K562 (cell line): ENCODE results near the gene TMEM203. TPM values are rescaled to one million over a fixed set of nuclear protein-coding genes. Genes with fewer than 3 reads are reported as not detected.

ENCODE experiments used
- AFF4 ChIP-seq: sonication (generic); formaldehyde crosslinking; IDR thresholded peaks from 2 replicates; pipeline ENCODE4 v1.8.0; 2023; ENCODE audit warnings: mild to moderate bottlenecking, missing genetic modification reagents
- ARID3B ChIP-seq: fragments of 250-450 bp; sonication (Bioruptor Pico); IDR thresholded peaks from 2 replicates; pipeline ENCODE4 v1.4.0; 2020; ENCODE audit warnings: borderline replicate concordance
- DEAF1 ChIP-seq: fragments of 450-650 bp; formaldehyde crosslinking; IDR thresholded peaks from 2 replicates; pipeline ENCODE4 v1.4.0; 2020; ENCODE audit warnings: mild to moderate bottlenecking, moderate library complexity
- GTF3C2 ChIP-seq: IDR thresholded peaks from 3 replicates; pipeline ENCODE4 v1.6.1; 2011; ENCODE audit warnings: borderline replicate concordance, mild to moderate bottlenecking, moderate library complexity; ENCODE audit not compliant: insufficient read length; ENCODE audit errors: extremely low read depth
- HDAC6 ChIP-seq: IDR thresholded peaks from 2 replicates; pipeline ENCODE4 v1.6.1; 2012; ENCODE audit warnings: low read depth, mild to moderate bottlenecking, control low read depth, inconsistent platforms, low read length, moderate library complexity
- JUNB ChIP-seq: fragments of 450-650 bp; formaldehyde crosslinking; conservative IDR thresholded peaks from 2 replicates; pipeline ENCODE4 v1.4.0; 2020; ENCODE audit warnings: mild to moderate bottlenecking
- KAT2B ChIP-seq: IDR thresholded peaks from one replicate; pipeline ENCODE4 v1.6.1; 2012; ENCODE audit warnings: low read depth, mild to moderate bottlenecking, control low read depth, inconsistent platforms, low read length, moderate library complexity
- NBN ChIP-seq: fragments of 450-650 bp; IDR thresholded peaks from 2 replicates; pipeline ENCODE4 v1.6.1; 2016; ENCODE audit warnings: low read depth, mild to moderate bottlenecking
- NRF1 ChIP-seq, 2 experiments: fragments of 450-650 bp; IDR thresholded peaks in 1 of 2; conservative IDR thresholded peaks in 1 of 2; 2 replicates each; pipeline ENCODE4 v1.6.1; 2014; ENCODE audit warnings: mild to moderate bottlenecking in 2 of 2
- POLR2A ChIP-seq: fragments of 450-650 bp; conservative IDR thresholded peaks from 2 replicates; pipeline ENCODE4 v1.6.1; 2016
- RBFOX2 ChIP-seq: fragments of 200-400 bp; formaldehyde crosslinking; IDR thresholded peaks from 2 replicates; pipeline ENCODE4 v1.6.1; 2017; ENCODE audit warnings: low read depth, mild to moderate bottlenecking, low read length, moderate library complexity
- SMARCA5 ChIP-seq: fragments of 450-650 bp; IDR thresholded peaks from 2 replicates; pipeline ENCODE4 v1.6.1; 2016
- ZBTB8A ChIP-seq: fragments of 450-650 bp; IDR thresholded peaks from 2 replicates; pipeline ENCODE4 v1.6.1; 2018; ENCODE audit warnings: mild to moderate bottlenecking, moderate library complexity; ENCODE audit not compliant: partially characterized antibody
- ZC3H4 ChIP-seq: sonication (generic); formaldehyde crosslinking; IDR thresholded peaks from 2 replicates; pipeline ENCODE4 v1.9.0; 2021; ENCODE audit warnings: missing genetic modification reagents, borderline replicate concordance
- polyA plus RNA-seq, 8 experiments: library from polyadenylated mRNA; depleted of rRNA in 4 of 8; stranded (reverse) in 5 of 8; unstranded in 3 of 8; fragments of >200 nt; fragmentation: Nextera tagmentation in 2 of 8; fragmentation: Illumina TruSeq in 1 of 8; extraction: Ambion mirVana in 2 of 8; extraction: Trizol in 1 of 8; gene quantifications; 2 replicates each; pipeline versions ENCODE4 v1.2.1 to v1.2.3, GENCODE V29; 2011 to 2014; ENCODE audit warnings: inconsistent platforms in 1 of 8, missing spikeins in 1 of 8
- total RNA-seq, 7 experiments: library from RNA; depleted of rRNA in 6 of 7; stranded (reverse); fragments of >200 nt in 6 of 7; fragmentation: Illumina TruSeq in 2 of 7; extraction: Trizol in 2 of 7; gene quantifications; 2 replicates each; pipeline versions ENCODE4 v1.2.1 to v1.2.3, GENCODE V29; 2011 to 2021; ENCODE audit warnings: low replicate concordance in 1 of 7
- TF ChIP-seq, protein P1 (sequence below): fragments of 450-650 bp; conservative IDR thresholded peaks from 2 replicates; pipeline ENCODE4 v1.6.1; 2016; ENCODE audit warnings: missing genetic modification characterization, low read depth, mild to moderate bottlenecking, missing compliant biosample characterization, moderate library complexity

Gene TMEM203
- total and polyA plus RNA-seq, 9 of the 15 experiments (the other 6 are each of a cell fraction or from before 2014, with no cell fraction given): 8.8 to 59.5 (median 37.6) TPM

DNA sequence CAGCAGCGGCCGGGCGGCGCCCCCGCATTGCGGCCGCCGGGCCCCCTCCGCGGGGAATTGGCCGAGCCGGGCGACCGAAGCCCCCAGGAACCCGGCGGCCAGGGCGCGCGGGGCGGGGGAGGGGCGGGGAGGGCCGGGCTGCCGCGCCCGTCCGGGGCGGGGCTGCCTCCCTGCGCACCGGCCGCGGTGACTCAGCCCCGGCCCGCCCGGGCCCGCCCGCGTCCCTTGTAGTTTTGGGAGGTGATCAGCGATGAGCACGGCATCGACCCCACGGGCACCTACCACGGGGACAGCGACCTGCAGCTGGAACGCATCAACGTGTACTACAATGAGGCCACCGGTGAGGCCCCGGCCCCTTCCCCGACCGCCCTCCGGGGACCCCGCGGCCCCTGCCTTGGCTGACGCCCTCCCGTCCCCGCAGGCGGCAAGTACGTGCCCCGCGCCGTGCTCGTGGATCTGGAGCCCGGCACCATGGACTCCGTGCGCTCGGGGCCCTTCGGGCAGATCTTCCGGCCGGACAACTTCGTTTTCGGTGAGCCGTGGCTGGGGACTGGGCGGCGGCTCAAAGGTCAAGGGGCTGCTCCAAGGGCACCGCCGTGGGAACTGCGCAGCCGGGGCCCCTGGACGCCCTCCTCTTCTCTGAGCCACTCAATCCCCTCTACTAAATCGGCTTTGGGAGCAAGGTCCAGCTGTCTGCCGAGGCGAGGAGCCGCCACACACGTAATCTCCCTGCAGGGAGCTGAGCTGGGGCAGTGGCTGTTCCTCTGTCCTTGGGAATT is 36.2 kb upstream of the TMEM203 start (continued):
- TF ChIP-seq AFF4 (CRISPR knock-in tag): peak; percentile 68; the same call in 1 of the 2 replicates
- TF ChIP-seq HDAC6: no peak
- TF ChIP-seq ARID3B: no peak
- TF ChIP-seq, protein P1, sequence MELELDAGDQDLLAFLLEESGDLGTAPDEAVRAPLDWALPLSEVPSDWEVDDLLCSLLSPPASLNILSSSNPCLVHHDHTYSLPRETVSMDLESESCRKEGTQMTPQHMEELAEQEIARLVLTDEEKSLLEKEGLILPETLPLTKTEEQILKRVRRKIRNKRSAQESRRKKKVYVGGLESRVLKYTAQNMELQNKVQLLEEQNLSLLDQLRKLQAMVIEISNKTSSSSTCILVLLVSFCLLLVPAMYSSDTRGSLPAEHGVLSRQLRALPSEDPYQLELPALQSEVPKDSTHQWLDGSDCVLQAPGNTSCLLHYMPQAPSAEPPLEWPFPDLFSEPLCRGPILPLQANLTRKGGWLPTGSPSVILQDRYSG (tag): no peak
- TF ChIP-seq ZC3H4 (CRISPR knock-in tag): 0 out of 2 replicates have a peak, but pooled peaks have one; percentile 5
- no peak for TF ChIP-seq NBN
- TF ChIP-seq ZBTB8A: no peak
- peak; percentile 22 to 27; a peak in 2 of 4 replicates for TF ChIP-seq NRF1 (conservative IDR thresholded peaks at IDR 0.05 in 1 of 2, IDR thresholded peaks at IDR 0.05 in 1 of 2)
- TF ChIP-seq POLR2A: 0 out of 2 replicates have a peak, but pooled peaks have one; percentile 46
- no peak for TF ChIP-seq GTF3C2
- TF ChIP-seq SMARCA5: no peak
- TF ChIP-seq JUNB: no peak
- peak; percentile 93 for TF ChIP-seq RBFOX2
- no peak for TF ChIP-seq DEAF1
- no peak for TF ChIP-seq KAT2B
